Measurements from ENCODE around the gene NPR2. TPM values are rescaled to one million over a fixed set of nuclear protein-coding genes. Genes with fewer than 3 reads are reported as not detected.

NPR2 gene
- polyA plus RNA-seq, 1 of the 3 experiments (the other 2 are of a cell fraction), result 13.5 TPM

DNA sequence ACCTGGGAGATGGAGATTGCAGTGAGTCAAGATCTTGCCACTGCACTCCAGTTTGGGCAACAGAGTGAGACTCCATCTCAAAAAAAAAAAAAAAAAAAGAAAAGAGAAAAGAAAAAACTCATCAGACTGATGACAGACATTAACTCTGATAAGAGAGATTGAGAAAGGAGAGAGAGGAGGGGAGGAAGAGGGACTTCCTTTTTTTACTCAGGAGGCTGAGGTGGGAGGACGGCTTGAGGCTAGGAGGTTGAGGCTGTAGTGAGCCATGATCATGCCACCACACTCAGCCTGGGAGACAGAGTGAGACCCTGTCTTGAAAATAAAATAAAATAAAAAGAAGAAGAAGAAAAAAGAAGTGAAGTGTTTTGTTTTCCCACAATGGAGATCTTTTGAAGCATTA is 27.6 kb upstream of the NPR2 start (continued):
- TF ChIP-seq MEF2A (IDR thresholded peaks at IDR 0.05; ENCODE audit: borderline replicate concordance, low read depth) (no peak), FOXJ3 (CRISPR knock-in tag; IDR thresholded peaks at IDR 0.05) (no peak), YY1 (IDR thresholded peaks at IDR 0.05; ENCODE audit: low read depth) (no peak)

GRCh38 chr9:35766997-35767396 is 24.4 kb upstream of the NPR2 start:
- ChIA-PET POLR2A (no interaction called here), CTCF (interaction anchor here (1.0 kb wide), 1 partner anchor 24 kb away, joined by 5 read pairs; no protein-coding TSS in a partner anchor)
- 76% methylated on average over 2 of the region's 2 CpGs for WGBS (ENCODE audit: low lambda C conversion rate)
- no peak overlapping the region for H2AFZ ChIP-seq (ENCODE audit: low read depth)
- no peak overlapping the region for H3K4me2 ChIP-seq
- H4K20me1 ChIP-seq (ENCODE audit: insufficient read depth), result no peaks in the 10 kb centered on the region
- H3K4me1 ChIP-seq (ENCODE audit: control insufficient read depth in 1 of 2, insufficient read depth in 2 of 2, low read depth in 1 of 2, low read length in 1 of 2), result peaks cover 5 to 11% of the 10 kb centered on the region in 2 experiments; a peak in 3 of 4 replicates
- DNase-seq, result no peak
- H3K9me3 ChIP-seq, result no peaks in the 10 kb centered on the region
- H3K4me3 ChIP-seq (ENCODE audit: low read depth in 2 of 2, low read length in 1 of 2), result no peak overlapping the region
- no peaks in the 10 kb centered on the region for H3K9me2 ChIP-seq
- peaks cover 5% of the 10 kb centered on the region for H3F3A ChIP-seq (replicated peaks; ENCODE audit: insufficient read depth)
- TF ChIP-seq, protein P1, sequence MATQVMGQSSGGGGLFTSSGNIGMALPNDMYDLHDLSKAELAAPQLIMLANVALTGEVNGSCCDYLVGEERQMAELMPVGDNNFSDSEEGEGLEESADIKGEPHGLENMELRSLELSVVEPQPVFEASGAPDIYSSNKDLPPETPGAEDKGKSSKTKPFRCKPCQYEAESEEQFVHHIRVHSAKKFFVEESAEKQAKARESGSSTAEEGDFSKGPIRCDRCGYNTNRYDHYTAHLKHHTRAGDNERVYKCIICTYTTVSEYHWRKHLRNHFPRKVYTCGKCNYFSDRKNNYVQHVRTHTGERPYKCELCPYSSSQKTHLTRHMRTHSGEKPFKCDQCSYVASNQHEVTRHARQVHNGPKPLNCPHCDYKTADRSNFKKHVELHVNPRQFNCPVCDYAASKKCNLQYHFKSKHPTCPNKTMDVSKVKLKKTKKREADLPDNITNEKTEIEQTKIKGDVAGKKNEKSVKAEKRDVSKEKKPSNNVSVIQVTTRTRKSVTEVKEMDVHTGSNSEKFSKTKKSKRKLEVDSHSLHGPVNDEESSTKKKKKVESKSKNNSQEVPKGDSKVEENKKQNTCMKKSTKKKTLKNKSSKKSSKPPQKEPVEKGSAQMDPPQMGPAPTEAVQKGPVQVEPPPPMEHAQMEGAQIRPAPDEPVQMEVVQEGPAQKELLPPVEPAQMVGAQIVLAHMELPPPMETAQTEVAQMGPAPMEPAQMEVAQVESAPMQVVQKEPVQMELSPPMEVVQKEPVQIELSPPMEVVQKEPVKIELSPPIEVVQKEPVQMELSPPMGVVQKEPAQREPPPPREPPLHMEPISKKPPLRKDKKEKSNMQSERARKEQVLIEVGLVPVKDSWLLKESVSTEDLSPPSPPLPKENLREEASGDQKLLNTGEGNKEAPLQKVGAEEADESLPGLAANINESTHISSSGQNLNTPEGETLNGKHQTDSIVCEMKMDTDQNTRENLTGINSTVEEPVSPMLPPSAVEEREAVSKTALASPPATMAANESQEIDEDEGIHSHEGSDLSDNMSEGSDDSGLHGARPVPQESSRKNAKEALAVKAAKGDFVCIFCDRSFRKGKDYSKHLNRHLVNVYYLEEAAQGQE (IDR thresholded peaks at IDR 0.05; ENCODE audit: low read depth, low read length), result no peak
- TF ChIP-seq SIN3A (IDR thresholded peaks at IDR 0.05; ENCODE audit: borderline replicate concordance, low read depth, low read length), result no peak
- TF ChIP-seq, protein P2, sequence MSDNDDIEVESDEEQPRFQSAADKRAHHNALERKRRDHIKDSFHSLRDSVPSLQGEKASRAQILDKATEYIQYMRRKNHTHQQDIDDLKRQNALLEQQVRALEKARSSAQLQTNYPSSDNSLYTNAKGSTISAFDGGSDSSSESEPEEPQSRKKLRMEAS (IDR thresholded peaks at IDR 0.05; ENCODE audit: low read depth), result no peak
- TF ChIP-seq RCOR1 (IDR thresholded peaks at IDR 0.05; ENCODE audit: low read length), result no peak
- TF ChIP-seq ZBTB33 (IDR thresholded peaks at IDR 0.05; ENCODE audit: borderline replicate concordance, low read depth), result no peak
- TF ChIP-seq CHD2 (IDR thresholded peaks at IDR 0.05; ENCODE audit: low read length, partially characterized antibody), result no peak
- TF ChIP-seq ELF1 (IDR thresholded peaks at IDR 0.05), result no peak
- TF ChIP-seq, protein P3, sequence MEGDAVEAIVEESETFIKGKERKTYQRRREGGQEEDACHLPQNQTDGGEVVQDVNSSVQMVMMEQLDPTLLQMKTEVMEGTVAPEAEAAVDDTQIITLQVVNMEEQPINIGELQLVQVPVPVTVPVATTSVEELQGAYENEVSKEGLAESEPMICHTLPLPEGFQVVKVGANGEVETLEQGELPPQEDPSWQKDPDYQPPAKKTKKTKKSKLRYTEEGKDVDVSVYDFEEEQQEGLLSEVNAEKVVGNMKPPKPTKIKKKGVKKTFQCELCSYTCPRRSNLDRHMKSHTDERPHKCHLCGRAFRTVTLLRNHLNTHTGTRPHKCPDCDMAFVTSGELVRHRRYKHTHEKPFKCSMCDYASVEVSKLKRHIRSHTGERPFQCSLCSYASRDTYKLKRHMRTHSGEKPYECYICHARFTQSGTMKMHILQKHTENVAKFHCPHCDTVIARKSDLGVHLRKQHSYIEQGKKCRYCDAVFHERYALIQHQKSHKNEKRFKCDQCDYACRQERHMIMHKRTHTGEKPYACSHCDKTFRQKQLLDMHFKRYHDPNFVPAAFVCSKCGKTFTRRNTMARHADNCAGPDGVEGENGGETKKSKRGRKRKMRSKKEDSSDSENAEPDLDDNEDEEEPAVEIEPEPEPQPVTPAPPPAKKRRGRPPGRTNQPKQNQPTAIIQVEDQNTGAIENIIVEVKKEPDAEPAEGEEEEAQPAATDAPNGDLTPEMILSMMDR (IDR thresholded peaks at IDR 0.05), result no peak
- TF ChIP-seq JUND (IDR thresholded peaks at IDR 0.05), result no peak
- H3K27ac ChIP-seq (ENCODE audit: low read depth in 2 of 2, low read length in 1 of 2), result no peak overlapping the region
- H3K9ac ChIP-seq, result no peak overlapping the region
- H3K27me3 ChIP-seq (ENCODE audit: insufficient read depth), result no peaks in the 10 kb centered on the region
- H3K36me3 ChIP-seq (replicated peaks in 1 of 2; ENCODE audit: control insufficient read depth in 1 of 2, insufficient read depth in 2 of 2, low read length in 1 of 2), result no peaks in the 10 kb centered on the region
- H3K79me2 ChIP-seq (ENCODE audit: insufficient read depth), result no peaks in the 10 kb centered on the region

All from SK-N-SH (cell line).